ENCODE measurements around the gene SLC35F3.

The SLC35F3 gene

GRCh38 chr1:234188454-234188792, 283.9 kb downstream of the SLC35F3 start:
- peaks cover 14% of the 10 kb centered on the region for H3K9me3 ChIP-seq (ENCODE audit: severe bottlenecking)
- H3K4me3 ChIP-seq (ENCODE audit: low read depth, low read length): no peak overlapping the region
- H3K27me3 ChIP-seq (ENCODE audit: insufficient read depth, low read depth, severe bottlenecking): peaks cover 2% of the 10 kb centered on the region
- peak; percentile 68 for TF ChIP-seq CTCF (IDR thresholded peaks at IDR 0.05; ENCODE audit: low read depth, low read length)
- H3K36me3 ChIP-seq: no peaks in the 10 kb centered on the region
- H3K27ac ChIP-seq: no peak overlapping the region
- DNase-seq: peak; percentile 75

- DNase-seq: no peak
- TF ChIP-seq CTCF (IDR thresholded peaks at IDR 0.05; ENCODE audit: low read depth, low read length): no peak
- Histone ChIP-seq H3K27ac (no peak overlapping the region), H3K9me3 (ENCODE audit: severe bottlenecking) (peaks cover 8% of the 10 kb centered on the region), H3K27me3 (ENCODE audit: insufficient read depth, low read depth, severe bottlenecking) (no peaks in the 10 kb centered on the region), H3K4me3 (ENCODE audit: low read depth, low read length) (no peak overlapping the region), H3K36me3 (no peaks in the 10 kb centered on the region)
Observed at GRCh38 chr1:234197839-234198238, 293.4 kb downstream of the SLC35F3 start.

GRCh38 chr1:234199476-234200127, 295.1 kb downstream of the SLC35F3 start:
- H3K27me3 ChIP-seq (ENCODE audit: insufficient read depth, low read depth, severe bottlenecking): no peaks in the 10 kb centered on the region
- H3K36me3 ChIP-seq: no peaks in the 10 kb centered on the region
- H3K27ac ChIP-seq: no peak overlapping the region
- no peak overlapping the region for H3K4me3 ChIP-seq (ENCODE audit: low read depth, low read length)
- peaks cover 8% of the 10 kb centered on the region for H3K9me3 ChIP-seq (ENCODE audit: severe bottlenecking)
- DNase-seq: no peak
- TF ChIP-seq CTCF (IDR thresholded peaks at IDR 0.05; ENCODE audit: low read depth, low read length): no peak

DNA sequence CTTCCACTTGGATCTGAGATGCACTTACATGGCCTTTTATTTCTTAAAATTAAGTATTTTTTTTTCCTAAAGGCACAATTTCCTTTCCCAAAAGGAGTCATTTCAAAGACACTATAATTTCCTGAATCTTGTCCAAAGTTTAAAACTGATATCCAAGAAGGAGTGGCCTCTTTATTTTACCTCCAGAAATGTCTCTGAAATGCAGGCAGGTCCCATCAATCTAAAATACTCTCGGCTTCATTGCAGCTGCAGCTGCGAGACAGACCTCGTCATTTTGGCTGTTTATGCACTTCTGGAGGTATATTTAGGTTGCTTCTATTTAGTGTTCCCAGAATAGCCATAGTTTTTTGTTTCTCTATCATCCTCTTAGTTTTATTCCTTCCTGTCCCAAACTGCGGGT, 296.1 kb downstream of the SLC35F3 start:
- TF ChIP-seq CTCF (IDR thresholded peaks at IDR 0.05; ENCODE audit: low read depth, low read length): no peak
- no peaks in the 10 kb centered on the region for H3K27me3 ChIP-seq (ENCODE audit: insufficient read depth, low read depth, severe bottlenecking)
- DNase-seq: no peak
- H3K27ac ChIP-seq: no peak overlapping the region
- H3K4me3 ChIP-seq (ENCODE audit: low read depth, low read length): no peak overlapping the region
- no peaks in the 10 kb centered on the region for H3K36me3 ChIP-seq
- peaks cover 8% of the 10 kb centered on the region for H3K9me3 ChIP-seq (ENCODE audit: severe bottlenecking)

- Histone ChIP-seq H3K4me3 (ENCODE audit: low read depth, low read length) (no peak overlapping the region), H3K36me3 (no peaks in the 10 kb centered on the region), H3K27me3 (ENCODE audit: insufficient read depth, low read depth, severe bottlenecking) (no peaks in the 10 kb centered on the region), H3K9me3 (ENCODE audit: severe bottlenecking) (peaks cover 5% of the 10 kb centered on the region), H3K27ac (no peak overlapping the region)
- TF ChIP-seq CTCF (IDR thresholded peaks at IDR 0.05; ENCODE audit: low read depth, low read length): no peak
- DNase-seq: no peak
Observed at GRCh38 chr1:234201600-234201999, 297.1 kb downstream of the SLC35F3 start.

DNA sequence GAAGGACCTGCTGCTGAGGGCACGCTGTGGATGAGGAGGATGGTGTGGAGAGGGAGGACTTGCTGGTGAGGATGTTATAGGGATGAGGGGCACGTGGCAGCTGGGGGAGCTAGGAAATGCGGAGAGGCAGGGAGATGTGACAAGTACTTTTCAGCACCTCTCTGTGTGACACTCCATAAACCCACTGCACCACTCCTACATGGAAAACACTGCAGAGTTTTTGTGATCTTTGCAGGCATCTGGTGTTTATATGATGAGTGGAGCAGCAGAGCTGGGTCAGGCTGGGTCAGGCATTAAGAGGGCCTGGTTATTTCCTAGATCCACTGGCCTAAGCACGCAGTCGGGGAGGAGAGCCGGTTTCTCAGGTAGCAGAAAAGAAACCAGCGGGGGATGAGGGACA, 301.5 kb downstream of the SLC35F3 start:
- Histone ChIP-seq H3K36me3 (no peaks in the 10 kb centered on the region), H3K27ac (no peak overlapping the region), H3K9me3 (ENCODE audit: severe bottlenecking) (no peaks in the 10 kb centered on the region), H3K4me3 (ENCODE audit: low read depth, low read length) (no peak overlapping the region), H3K27me3 (ENCODE audit: insufficient read depth, low read depth, severe bottlenecking) (no peaks in the 10 kb centered on the region)
- TF ChIP-seq CTCF (IDR thresholded peaks at IDR 0.05; ENCODE audit: low read depth, low read length): no peak
- peak; percentile 79 for DNase-seq

Measured in WERI-Rb-1 (cell line).